ENCODE measurements around the gene RAB3D.
"Not testable (repeated sequence)": the region's sequence is repeated elsewhere in the genome, so short reads cannot be mapped to it uniquely, and the experiment has no call there.

Gene RAB3D

GRCh38 chr19:11365557-11366117 is 26.2 kb upstream of the RAB3D start:
- no peak for DNase-seq

- no peak for DNase-seq
These were observed 25.5 kb upstream of the RAB3D start for GRCh38 chr19:11364935-11365334.

GRCh38 chr19:11364296-11364904 is 24.9 kb upstream of the RAB3D start:
- DNase-seq = no peak

GRCh38 chr19:11363881-11364280 is 24.4 kb upstream of the RAB3D start:
- DNase-seq = no peak

GRCh38 chr19:11361771-11362731 is 22.6 kb upstream of the RAB3D start:
- DNase-seq = no peak

- DNase-seq = no peak
These were observed 21.7 kb upstream of the RAB3D start for GRCh38 chr19:11361037-11361770.

GRCh38 chr19:11359421-11359820 is 20.0 kb upstream of the RAB3D start:
- no peak for DNase-seq

- no peak for DNase-seq
These were observed 17.5 kb upstream of the RAB3D start for GRCh38 chr19:11356676-11357550.

GRCh38 chr19:11356074-11356397 is 16.6 kb upstream of the RAB3D start:
- DNase-seq = no peak

- DNase-seq = peak; percentile 86
These were observed 16.0 kb upstream of the RAB3D start, which contains the start of gene PLPPR2 for GRCh38 chr19:11355160-11356073. Gene PLPPR2, plus strand, starts transcription at chr19:11355432. Its CDS starts 2,242 bp downstream, at chr19:11357674.

- not testable (repeated sequence) for DNase-seq
These were observed 14.6 kb upstream of the RAB3D start for GRCh38 chr19:11354102-11354501.

- DNase-seq = no peak
These were observed 9.7 kb upstream of the RAB3D start for GRCh38 chr19:11349171-11349570.

- DNase-seq = no peak
These were observed 8.1 kb upstream of the RAB3D start for GRCh38 chr19:11347546-11348039.

GRCh38 chr19:11346104-11346940 is 6.9 kb upstream of the RAB3D start, which contains the start of the genes CCDC159 and TMEM205:
Gene CCDC159, plus strand, starts transcription at chr19:11346519. Its CDS starts 88 bp downstream, at chr19:11346607.
Gene TMEM205, minus strand, starts transcription at chr19:11346268. Its CDS starts 649 bp downstream, at chr19:11345619.
- peak; percentile 99 for DNase-seq

- no peak for DNase-seq
These were observed 5.8 kb upstream of the RAB3D start for GRCh38 chr19:11345122-11345803.

GRCh38 chr19:11342429-11342828 is 3.0 kb upstream of the RAB3D start:
- no peak for DNase-seq

GRCh38 chr19:11340099-11340467 is 626 bp upstream of the RAB3D start:
- DNase-seq = not testable (repeated sequence)

- DNase-seq = no peak
These were observed 746 bp downstream of the RAB3D start for GRCh38 chr19:11338569-11339253.

Measured in activated CD4-positive, alpha-beta T cell treated with anti-CD3 and anti-CD28 coated beads, Interleukin-2, Interleukin-6, amounts not matched to agents 100 ng/mL and 50 ng/mL, durations not matched to agents 16 hours and 8 hours (primary cell).